HG02870 (cell line): Measurements from ENCODE around the gene PIGM.

ENCODE experiments used
- ATAC-seq: cut with Tn5 transposase; IDR thresholded peaks from one replicate; pipeline ENCODE4 v1.9.1; 2021; ENCODE audit warnings: mild to moderate bottlenecking, moderate library complexity; ENCODE audit not compliant: unreplicated experiment

Gene PIGM

GRCh38 chr1:160031365-160032164 lies at the start of gene PIGM:
Gene PIGM, minus strand, starts transcription at chr1:160031990. Its CDS starts 251 bp downstream, at chr1:160031739.
- ATAC-seq = peak; percentile 89

GRCh38 chr1:160081261-160081936 lies 49.6 kb upstream of the PIGM start, which contains the start of gene KCNJ9:
Gene KCNJ9, plus strand, starts transcription at chr1:160081538. Its CDS starts 2,493 bp downstream, at chr1:160084031.
- ATAC-seq = no peak

DNA sequence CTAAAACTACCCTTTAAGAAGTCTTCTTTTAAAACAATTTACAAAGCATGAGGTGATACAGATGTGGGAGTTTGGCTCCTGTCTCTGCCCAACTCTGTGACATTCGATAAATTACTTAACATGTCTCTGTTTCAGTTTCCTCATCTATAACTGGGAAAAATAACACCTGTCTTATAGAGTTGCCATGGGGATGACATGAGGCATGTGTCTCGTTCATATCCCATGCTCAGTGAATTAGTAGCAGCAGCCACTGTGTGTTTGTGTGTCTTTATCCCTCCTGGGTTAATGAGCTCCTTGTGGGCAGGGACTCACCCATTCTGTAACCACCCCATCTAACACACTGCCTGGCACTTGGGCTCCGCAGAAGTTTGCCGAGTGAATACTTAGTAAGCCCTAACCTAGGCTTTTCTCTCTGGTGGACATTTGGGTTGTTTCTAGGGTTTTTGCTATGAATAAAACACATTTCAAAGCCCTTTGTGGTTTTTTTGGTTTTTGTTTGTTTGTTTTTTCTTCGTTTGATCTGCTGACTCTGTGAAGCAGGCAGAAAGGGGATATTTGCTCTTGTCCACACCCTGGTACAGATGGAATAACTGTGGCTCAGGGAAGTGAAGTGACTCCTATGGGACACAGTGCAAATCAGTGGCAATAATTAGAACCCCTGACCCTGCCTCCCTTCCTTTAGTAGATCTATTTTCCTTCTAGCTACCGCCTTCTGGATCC lies 48.8 kb upstream of the PIGM start:
- ATAC-seq = no peak

DNA sequence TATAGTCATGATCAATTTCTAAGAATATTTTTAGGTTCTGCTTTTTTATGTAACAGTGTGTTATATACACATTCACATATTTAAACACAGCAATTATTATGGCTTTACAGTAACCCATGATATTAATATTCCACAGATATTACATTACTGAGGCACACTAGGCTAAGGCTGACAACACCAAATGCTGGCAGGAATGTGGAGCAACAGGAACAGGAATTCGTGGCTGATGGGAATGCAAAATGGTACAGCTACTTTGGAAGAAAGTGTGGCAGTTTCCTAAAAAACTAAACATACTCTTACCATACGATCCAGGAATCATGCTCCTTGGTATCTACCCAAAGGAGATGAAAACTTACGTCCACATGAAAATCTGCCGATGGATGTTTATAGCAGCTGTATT lies 47.7 kb upstream of the PIGM start:
- ATAC-seq = no peak

DNA sequence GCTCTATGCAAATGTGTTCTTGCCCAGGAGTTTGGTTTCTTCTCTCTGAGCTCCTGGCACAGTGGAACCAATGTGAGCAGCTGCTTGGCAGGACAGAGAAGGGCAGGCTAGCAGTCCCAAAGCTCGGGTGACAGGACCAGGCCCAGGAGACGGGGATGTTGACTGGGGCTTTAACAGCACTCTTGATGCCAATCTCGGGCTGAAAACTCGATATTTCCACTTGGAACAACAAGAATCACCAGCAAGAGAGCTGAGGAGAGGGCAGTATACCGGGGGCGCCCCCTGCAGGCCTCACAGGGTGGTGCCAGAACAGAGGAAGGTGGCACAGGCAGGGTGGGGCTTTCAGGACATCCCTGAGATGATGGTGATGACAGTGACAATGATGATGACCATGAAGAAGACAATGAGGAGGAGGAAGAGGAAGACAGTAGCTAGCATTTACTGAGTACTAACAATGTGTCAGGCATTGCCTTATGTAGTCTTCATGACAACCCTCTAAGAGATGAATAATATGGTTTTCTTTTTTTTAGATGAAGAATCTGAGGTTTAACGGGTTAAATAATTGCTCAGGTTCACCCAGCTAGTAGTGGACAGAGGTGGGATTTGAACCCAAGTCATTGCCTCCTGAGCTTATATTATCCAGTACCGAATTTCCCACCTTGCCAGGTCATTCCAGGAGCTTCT lies 46.9 kb upstream of the PIGM start:
- no peak for ATAC-seq

GRCh38 chr1:160077486-160077885 lies 45.7 kb upstream of the PIGM start:
- no peak for ATAC-seq

GRCh38 chr1:160076295-160076694 lies 44.5 kb upstream of the PIGM start:
- no peak for ATAC-seq

GRCh38 chr1:160075836-160076235 lies 44.0 kb upstream of the PIGM start:
- no peak for ATAC-seq

DNA sequence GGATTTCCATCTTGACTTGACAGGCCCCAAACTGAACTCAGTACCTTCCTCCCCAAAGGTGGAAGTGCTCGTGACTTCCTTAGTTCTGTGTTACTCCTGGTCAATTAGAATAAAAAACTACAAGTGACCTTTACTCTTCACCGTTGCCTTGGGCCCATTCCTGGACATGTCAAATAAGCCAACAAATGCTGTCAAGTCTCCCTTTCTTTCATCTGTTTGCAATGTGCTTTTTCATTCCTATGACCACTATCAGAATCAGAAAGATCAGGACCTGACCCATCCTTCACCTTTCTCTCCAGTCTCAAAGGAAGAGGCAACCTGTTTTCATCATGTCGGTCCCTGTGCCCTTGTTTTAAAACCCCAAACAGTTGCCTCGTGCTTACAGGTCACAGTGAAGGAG lies 43.1 kb upstream of the PIGM start:
- no peak for ATAC-seq

DNA sequence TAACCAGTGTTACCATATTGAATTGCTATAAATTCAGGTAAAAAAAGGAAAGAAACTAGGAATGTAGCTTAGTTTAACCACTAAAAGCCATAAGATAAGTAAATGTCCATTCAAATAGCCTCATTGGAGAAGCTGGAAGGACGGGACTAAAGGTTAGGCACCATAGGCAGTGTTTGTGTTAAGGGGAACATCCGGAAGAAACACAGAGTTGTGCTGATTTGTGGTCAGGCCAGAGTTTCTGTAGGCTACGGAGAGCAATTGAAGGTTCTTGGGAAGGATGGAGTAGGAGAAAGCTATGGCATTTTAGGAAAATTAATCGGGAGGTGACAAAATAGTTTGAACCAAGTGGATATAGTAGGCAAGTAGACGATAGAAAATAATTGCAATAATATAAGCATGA lies 39.5 kb upstream of the PIGM start:
- no peak for ATAC-seq

DNA sequence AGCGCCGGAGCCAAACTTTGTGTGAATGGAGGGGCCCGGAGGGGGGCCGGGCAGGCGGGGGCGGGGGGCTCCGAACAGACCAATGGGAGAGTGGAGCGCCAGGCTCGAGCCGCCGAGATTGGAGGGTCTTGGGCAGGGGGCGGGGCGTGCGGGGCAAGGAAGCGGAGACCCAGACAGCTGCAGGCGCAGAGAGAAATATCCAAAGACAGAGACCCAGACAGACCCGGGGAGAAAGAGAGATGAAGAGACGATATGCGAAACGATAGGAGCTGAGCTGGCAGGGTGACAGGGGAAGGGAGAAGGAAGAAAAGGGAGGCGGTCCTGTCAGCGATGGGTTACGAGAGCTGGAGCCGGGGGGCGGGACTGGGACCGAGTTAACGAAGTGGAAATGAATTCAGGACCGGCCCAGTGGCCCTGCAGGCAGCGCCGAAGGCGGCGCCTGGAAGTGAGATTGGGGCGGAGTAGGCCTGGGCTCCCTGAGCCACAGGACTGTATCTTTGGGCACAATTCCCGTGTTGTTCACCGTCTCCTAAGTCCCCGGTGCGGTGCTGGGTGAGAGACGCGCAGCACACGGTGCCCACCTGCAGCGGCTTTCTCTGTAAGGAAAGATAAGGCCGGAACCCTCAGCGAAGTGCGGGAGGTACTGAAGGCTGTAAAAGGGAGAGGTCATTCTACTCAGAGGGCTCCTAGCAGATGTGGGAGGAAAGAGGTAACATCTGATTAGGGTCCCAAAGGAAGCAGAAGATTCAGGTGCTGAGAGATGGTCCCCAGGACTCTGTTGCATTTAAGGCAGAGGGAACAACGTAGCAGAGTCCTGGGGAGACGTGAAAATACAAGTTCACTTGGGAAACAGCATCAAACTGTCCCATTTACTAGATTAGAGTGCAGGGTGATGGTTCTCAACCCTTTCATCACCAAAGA lies 38.7 kb upstream of the PIGM start:
- peak; percentile 47 for ATAC-seq

- ATAC-seq = no peak
These were observed 37.9 kb upstream of the PIGM start, which contains the start of gene KCNJ10 for GRCh38 chr1:160069460-160070231. Gene KCNJ10, minus strand, starts transcription at chr1:160070160. Its CDS starts 27,628 bp downstream, at chr1:160042532.

- ATAC-seq = no peak
These were observed 36.4 kb upstream of the PIGM start for GRCh38 chr1:160068225-160068624.

DNA sequence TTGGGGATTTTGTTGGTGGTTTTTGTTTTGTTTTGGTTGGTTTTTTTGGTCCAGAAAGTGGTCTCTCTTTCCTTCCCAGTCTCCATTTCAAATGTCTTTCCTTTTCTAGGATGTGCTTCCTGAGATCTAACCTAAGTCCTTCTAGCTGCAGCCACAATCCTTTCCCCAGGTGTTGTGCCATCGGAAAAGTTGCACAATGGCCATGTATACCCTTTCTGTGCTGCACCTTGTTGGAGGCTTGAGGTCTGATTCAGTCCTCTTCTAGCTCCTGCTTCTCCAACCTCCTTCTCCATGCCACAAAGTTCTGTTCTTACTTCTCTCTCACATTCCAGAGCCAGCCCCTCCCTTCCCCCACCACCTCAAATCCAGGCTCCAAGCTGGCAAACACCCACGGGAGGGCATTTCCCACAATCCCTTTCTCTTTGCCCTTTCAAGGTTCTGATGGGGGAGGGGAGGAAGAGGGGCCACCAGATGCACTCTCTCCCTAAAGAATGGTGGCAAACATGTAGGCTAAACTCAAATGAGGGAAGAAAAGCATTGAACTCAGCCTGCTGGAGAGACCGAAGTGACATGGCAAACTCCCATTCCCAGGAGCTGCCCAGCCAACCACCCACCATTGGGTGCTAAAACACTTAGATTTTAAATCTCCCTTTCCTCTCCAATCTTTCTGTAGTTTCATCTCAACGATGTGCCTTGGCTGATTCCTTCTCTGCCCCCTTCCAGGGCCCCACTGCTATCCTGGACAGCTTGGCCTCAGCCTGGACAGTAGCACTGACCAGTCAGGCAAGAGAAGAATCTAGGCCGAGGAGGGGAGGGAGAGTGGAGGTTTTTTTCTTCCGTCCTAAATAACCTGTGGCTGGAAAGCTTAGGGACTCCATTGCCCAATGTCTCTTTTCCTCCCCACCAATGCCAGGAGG lies 35.3 kb upstream of the PIGM start:
- ATAC-seq = no peak

DNA sequence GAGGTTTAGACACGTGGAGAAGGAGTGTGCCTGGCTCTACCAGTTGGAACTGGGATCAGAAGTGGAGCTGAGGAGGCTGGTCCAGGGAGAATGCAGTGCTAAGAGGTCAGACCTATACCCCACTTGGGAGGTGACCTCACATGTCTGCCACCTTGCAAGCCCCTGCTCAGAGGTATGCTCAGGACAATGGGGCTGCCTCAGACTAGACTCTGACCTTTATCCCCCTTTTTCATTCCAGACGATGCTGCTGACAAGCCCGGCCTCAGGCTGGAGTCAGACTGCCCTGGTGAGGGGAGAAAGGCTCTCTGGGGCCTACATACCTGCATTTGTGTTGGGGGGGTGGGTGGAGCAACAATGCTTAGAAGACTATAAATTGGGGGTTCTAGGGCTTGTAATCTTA lies 33.0 kb upstream of the PIGM start:
- no peak for ATAC-seq

DNA sequence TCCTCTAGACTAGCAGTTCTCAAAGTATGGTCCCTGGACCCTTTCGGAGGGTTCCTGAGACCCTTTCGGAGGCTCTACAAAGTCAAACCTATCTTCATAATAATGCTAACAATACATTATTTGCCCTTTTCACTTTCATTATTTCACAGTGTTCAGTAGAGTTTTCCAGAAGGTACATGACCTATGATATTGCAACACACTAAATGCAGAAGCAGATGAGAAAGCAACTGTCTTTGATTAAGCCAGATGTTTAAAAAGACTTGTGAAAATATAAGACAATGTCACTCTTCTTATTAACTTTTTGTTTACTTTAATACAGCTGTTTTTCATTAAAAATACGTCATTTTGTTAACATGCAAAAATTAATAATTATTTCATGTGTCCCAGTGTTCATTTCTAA lies 32.4 kb upstream of the PIGM start:
- ATAC-seq = no peak

GRCh38 chr1:160063176-160063575 lies 31.4 kb upstream of the PIGM start:
- no peak for ATAC-seq

- no peak for ATAC-seq
These were observed 30.4 kb upstream of the PIGM start for GRCh38 chr1:160062230-160062532.
